ENCODE results near the gene GPX1.

The GPX1 gene

DNA sequence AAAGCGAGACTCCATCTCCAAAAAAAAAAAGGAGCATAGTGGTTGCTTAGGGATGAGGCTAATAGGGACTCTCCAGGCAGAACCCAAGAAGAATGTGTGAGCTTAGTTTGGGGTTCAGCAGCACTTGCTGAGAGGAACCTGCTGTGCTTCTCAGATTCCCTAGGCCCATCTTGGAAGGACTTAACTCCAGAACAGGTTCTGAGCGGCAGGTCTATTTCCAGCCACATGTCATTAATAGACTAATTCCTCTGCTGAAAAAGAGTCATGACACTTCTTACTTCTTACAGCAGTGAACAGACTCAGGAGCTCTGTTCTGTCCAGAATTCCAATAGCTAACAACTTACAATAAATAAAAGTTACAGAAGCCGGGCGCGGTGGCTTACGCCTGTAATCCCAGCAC is 31.1 kb upstream of the GPX1 start:
- no peak overlapping the region for H3K4me3 ChIP-seq (ENCODE audit: control insufficient read depth, low read depth, low read length)
- no peak for DNase-seq (ENCODE audit: low read depth)
- TF ChIP-seq, protein P1, sequence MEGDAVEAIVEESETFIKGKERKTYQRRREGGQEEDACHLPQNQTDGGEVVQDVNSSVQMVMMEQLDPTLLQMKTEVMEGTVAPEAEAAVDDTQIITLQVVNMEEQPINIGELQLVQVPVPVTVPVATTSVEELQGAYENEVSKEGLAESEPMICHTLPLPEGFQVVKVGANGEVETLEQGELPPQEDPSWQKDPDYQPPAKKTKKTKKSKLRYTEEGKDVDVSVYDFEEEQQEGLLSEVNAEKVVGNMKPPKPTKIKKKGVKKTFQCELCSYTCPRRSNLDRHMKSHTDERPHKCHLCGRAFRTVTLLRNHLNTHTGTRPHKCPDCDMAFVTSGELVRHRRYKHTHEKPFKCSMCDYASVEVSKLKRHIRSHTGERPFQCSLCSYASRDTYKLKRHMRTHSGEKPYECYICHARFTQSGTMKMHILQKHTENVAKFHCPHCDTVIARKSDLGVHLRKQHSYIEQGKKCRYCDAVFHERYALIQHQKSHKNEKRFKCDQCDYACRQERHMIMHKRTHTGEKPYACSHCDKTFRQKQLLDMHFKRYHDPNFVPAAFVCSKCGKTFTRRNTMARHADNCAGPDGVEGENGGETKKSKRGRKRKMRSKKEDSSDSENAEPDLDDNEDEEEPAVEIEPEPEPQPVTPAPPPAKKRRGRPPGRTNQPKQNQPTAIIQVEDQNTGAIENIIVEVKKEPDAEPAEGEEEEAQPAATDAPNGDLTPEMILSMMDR (IDR thresholded peaks at IDR 0.05; ENCODE audit: control insufficient read depth, insufficient read depth, low read depth, low read length, missing control alignments), result no peak

DNA sequence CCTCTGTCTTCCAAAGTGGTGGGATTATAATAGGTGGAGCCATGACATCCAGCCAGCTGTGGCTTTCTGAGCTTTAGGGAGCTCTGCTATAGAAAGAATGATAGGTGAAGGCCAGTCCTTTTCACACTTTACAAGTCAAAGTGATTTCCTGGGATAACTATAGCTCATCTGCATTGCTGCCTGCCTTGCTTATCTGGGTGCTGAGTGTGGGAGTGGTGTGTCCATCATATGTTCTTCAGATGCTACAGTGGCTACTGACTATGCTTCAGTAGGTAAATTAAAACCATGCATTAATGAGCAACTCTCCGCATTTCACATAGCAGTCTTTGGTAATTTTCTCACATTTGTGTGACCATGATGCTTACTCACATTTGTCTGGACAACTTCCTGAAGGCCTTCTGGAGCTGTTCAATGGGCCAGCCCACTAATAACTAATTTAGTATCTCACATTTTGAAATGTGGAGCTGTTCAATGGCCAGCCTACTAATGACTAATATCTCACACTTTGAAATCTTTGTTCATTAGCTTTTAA is 30.2 kb upstream of the GPX1 start:
- no peak overlapping the region for H3K4me3 ChIP-seq (ENCODE audit: control insufficient read depth, low read depth, low read length)
- DNase-seq (ENCODE audit: low read depth), result no peak
- TF ChIP-seq, protein P1 (IDR thresholded peaks at IDR 0.05; ENCODE audit: control insufficient read depth, insufficient read depth, low read depth, low read length, missing control alignments), result no peak

DNA sequence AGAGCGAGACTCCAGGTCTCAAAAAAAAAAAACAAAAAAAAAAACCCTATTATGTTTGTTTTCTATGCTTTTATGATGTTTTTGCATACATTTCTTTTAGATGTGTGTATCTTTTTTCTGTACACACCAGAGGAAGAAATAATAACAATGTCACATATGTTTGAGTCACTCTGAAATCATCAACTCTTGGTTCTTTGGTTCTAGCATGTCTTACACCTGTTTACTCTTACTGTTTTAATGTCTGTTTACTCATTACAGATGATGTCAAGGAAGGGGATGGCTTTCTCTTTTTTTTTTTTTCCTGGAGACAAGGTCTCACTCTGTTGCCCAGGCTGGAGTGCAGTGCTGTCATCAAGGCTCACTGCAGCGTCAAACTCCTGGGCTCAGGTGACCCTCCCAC is 29.6 kb upstream of the GPX1 start:
- no peak for DNase-seq (ENCODE audit: low read depth)
- TF ChIP-seq, protein P1 (IDR thresholded peaks at IDR 0.05; ENCODE audit: control insufficient read depth, insufficient read depth, low read depth, low read length, missing control alignments), result no peak
- no peak overlapping the region for H3K4me3 ChIP-seq (ENCODE audit: control insufficient read depth, low read depth, low read length)

DNA sequence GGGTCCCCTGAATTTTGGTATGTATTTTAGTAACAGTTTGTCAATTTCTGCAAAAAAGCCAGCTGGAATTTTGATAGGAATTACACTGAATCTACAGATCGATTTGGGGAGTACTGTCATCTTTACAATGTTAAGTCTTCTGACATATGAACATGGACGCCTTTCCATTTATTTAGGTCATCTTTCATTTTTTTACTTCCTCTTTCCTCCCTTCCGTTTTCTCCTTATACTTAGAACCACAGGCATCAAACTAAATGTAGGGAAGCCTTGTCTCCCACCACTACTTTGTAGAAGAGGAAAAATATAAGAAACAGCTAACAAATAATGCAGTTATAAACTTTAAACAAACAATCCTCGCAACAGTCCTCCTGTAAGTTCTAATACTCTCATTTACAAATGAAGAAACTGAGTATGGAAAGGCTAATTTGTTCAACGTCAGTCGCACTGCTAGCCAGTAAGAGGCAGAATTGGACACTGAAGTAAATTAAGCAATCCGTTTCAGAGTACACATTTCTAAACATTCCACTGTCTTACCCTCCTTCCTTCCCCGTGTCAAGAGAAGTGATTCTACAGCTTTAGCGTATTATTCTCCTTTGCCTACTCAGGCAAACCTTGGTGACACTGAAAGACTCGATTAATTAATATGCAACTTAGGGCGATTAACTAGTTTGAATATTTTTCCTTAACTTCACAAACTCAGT is 28.1 kb upstream of the GPX1 start:
- H3K4me3 ChIP-seq (ENCODE audit: control insufficient read depth, low read depth, low read length), result no peak overlapping the region
- DNase-seq (ENCODE audit: low read depth), result no peak
- TF ChIP-seq, protein P1 (IDR thresholded peaks at IDR 0.05; ENCODE audit: control insufficient read depth, insufficient read depth, low read depth, low read length, missing control alignments), result no peak

DNA sequence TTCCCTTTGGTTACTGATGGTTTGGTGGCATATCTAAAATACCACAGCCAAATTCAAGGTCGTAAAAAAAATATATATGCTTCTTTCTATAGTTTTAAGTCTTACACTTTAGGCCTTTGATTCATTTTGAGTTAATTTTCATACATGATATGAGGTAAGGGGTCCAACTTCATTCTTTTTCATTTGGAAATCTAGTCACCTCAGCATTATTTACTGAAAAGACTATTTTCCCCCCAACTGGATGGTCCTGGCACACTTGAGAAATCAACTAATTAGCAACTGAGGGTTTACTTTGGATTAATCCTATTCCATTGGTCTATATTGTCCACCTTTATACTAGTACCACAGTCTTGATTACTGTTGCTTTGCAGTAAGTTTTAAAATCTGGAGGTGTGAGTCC is 27.5 kb upstream of the GPX1 start:
- DNase-seq (ENCODE audit: low read depth), result no peak
- no peak overlapping the region for H3K4me3 ChIP-seq (ENCODE audit: control insufficient read depth, low read depth, low read length)
- TF ChIP-seq, protein P1 (IDR thresholded peaks at IDR 0.05; ENCODE audit: control insufficient read depth, insufficient read depth, low read depth, low read length, missing control alignments), result no peak

DNA sequence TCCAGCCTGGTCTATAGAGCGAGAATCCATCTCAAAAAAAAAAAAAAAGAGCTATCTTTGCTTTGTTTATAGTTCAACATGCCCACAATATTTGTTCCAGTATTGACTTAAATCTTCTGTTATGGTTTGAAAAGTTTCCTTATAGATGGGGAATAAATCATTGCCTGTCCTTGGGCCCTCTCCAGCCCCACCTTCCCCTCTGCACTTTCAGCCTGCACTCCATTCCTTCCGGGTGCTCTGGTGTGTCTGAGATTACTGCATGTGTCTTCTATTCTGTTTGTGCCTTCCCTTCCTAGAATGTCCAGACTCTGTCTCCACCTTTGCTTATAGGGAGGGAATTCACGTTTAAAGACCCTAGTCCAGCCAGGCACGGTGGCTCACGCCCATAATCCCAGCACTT is 25.2 kb upstream of the GPX1 start:
- DNase-seq (ENCODE audit: low read depth), result no peak
- TF ChIP-seq, protein P1 (IDR thresholded peaks at IDR 0.05; ENCODE audit: control insufficient read depth, insufficient read depth, low read depth, low read length, missing control alignments), result no peak
- H3K4me3 ChIP-seq (ENCODE audit: control insufficient read depth, low read depth, low read length), result no peak overlapping the region
